GM19023 (cell line): ENCODE data around the gene BCL2A1.
A peak's percentile ranks its signal among the peaks of the same experiment; 100 is the strongest.
"Not testable (repeated sequence)": the region's sequence is repeated elsewhere in the genome, so short reads cannot be mapped to it uniquely, and the experiment has no call there.

Source experiments
- ATAC-seq: cut with Tn5 transposase; IDR thresholded peaks from one replicate; pipeline ENCODE4 v1.9.1; 2021; ENCODE audit warnings: mild to moderate bottlenecking, moderate library complexity; ENCODE audit not compliant: unreplicated experiment

Gene BCL2A1

DNA sequence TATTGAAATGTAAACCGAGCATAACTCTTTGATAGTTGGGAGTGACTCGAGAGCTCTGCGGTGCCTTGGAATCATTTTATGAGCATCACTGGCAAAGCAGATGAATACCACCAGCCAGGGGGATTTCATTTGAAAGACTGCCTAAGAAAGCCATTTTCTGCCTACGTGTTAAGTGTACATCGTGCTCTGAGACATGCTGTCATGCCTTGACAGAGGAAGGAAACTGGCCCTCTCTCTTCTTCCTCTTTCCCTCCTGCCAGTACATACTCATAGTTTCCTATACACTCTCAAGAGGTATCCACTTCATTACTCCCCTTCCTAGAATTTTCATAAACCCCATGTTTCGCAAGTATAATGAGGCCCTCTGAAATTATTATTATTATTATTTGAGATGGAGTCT is 8.8 kb downstream of the BCL2A1 start:
- no peak for ATAC-seq

- no peak for ATAC-seq
Measured at GRCh38 chr15:79960502-79961212, 10.3 kb downstream of the BCL2A1 start.

GRCh38 chr15:79957741-79958140 is 13.3 kb downstream of the BCL2A1 start:
- ATAC-seq: no peak

GRCh38 chr15:79956354-79956939 is 14.5 kb downstream of the BCL2A1 start:
- ATAC-seq: no peak

DNA sequence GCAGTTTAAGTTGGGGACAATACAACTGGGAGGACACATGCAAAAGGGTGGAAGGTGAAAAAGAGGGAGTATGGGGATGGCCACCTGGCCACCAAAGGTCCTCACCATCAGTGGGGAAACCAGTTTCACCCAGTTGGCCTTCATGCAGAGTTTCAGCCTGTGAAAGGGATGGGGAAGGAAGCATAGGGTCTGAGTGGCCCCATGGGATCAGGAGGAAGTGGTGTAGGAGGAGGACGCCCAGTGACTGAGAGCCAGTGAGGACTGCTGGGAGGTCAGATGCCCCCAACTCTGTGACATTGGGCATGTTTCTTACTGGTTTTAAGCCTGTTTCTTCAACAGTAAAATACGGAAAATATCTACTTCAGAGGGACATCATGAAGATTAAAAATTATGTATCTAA is 16.3 kb downstream of the BCL2A1 start:
- no peak for ATAC-seq

GRCh38 chr15:79953951-79954444 is 17.0 kb downstream of the BCL2A1 start:
- ATAC-seq: no peak

DNA sequence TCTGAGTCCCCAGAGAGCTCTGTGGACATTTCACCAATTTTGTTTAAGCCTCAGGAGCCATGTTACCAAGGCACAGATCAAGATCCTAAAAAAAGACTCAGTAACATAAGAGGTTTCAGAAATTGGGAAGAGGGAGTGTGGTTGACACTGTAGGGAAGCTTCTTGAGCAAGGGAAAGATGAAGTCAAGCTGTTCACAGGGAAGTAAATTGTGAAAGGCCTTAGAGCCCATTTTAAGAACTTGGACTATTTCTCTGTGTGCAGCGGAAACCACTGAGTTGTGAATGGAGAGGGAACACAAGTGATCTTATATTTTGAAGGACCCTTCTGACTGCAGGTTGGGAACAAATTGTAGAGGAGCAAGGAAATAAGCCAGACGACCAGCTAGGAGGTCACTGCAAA is 18.7 kb downstream of the BCL2A1 start:
- no peak for ATAC-seq

GRCh38 chr15:79950247-79950646 is 20.7 kb downstream of the BCL2A1 start:
- ATAC-seq: no peak

GRCh38 chr15:79948761-79949160 is 22.2 kb downstream of the BCL2A1 start:
- ATAC-seq: no peak

- no peak for ATAC-seq
Measured at GRCh38 chr15:79948095-79948695, 22.8 kb downstream of the BCL2A1 start.

DNA sequence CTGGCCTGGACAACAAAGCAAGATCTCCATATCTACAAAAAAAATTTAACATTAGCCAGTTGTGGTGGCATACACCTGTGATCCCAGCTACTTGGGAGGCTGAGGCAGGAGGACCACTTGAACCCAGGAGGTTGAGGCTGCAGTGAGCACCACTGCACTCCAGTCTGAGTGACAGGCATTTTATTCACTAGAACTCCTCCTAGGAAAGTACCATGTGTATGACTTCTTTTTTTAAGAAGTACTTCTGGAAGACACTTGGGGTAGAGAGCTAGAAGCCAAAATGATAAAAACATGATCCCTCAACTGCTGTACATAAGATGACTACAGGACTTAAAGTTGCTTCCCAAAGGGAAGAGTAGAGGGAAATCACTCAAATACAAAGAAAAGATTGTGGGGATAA is 24.0 kb downstream of the BCL2A1 start:
- ATAC-seq: no peak

GRCh38 chr15:79944622-79945021 is 26.4 kb downstream of the BCL2A1 start:
- ATAC-seq: no peak

- peak; percentile 63 for ATAC-seq
Measured at GRCh38 chr15:79943820-79944219, 27.2 kb downstream of the BCL2A1 start.

DNA sequence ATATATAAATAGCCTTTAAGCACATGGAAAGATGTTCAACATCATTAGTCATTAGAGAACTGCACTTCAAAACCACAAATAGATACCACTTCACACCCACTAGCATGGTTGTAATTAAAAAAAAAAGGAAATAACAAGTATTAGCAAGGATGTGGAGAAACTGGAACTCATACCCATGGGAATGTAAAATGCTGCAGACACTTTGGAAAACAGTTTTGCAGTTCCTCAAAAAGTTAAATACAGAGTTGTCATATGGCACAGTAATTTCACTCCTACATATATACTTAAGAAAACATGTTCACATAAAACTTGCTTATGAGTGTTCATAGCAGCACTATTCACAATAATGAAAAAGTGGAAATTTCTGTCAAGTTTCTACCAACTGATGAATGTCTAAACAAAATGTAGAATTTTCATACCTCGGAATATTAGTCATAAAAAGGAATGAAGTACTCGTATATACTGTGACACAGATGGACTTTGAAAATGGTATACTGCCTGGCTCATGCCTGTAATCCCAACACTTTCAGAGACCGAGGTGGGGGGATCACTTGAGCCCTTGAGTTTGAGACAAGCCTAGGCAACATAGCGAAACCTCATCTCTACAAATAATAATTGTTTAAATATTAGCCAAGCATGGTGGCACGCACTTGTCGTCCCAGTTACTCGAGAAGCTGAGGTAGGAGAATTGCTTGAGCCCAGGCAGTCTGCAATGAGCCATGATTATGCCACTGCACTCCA is 28.1 kb downstream of the BCL2A1 start:
- ATAC-seq: no peak

DNA sequence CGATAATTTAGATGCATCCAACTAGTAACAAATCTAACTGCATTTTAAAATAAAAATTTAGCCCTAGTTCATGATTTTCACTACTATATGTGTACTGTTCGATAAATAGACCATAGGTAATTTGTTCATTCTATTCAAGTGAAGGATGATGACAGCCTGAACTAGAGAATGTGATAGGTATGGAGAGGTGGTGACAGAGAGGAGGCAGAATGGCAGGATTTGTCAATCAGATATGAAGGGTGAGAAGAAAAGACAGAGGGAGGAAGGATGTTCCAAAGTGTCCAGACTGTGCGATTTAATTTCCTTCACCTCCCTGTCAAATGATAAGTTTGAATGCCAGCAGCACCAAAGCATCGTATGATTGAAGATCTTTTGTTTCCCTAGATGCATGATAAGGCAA is 31.6 kb downstream of the BCL2A1 start:
- ATAC-seq: no peak

- no peak for ATAC-seq
Measured at GRCh38 chr15:79938143-79938542, 32.9 kb downstream of the BCL2A1 start.

DNA sequence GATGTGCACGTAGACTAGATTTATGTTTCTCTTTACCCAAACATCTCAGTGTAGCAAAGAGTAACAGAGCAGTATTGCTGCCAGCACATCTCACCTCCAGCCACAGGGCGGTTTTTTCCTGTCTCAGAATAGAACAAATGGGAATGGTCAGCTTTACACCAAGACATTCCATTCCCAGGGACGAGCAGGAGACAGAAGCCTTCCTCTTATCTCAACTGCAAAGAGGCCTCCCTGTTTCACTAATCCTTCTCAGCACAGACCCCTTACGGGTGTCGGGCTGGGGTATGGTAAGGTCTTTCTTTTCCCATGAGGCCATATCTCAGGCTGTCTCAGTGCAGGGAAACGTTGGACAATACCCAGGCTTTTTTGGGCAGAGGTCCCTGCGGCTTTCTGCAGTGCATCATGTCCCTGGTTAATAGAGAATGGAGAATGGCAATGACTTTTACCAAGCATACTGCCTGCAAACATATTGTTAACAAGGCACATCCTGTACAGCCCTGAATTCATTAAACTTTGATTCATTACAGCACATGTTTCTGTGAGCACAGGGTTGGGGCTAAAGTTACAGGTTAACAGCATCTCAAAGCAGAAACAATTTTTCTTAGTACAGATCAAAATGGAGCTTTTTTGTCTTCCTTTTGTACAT is 35.3 kb downstream of the BCL2A1 start:
- not testable (repeated sequence) for ATAC-seq

DNA sequence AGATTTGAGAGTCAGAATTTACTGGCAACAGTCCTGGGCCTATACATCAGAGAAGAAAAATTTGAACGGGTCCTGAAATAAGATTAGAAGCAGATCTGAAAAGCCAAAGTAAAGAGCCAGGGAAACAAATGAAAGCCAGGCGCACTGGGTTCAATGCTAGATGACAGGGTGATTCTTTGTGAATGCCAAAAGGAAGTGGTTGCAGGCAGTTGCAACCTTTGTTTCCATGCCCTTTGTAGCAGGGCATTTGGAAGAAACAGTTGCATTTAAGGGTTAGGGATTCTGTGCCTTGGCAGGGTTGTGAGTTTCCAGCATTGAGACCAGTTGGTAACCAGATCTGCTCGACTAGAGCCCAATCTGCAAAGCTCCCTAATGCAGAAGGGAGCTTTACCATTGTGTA is 37.8 kb downstream of the BCL2A1 start:
- ATAC-seq: no peak

GRCh38 chr15:79932447-79932846 is 38.5 kb downstream of the BCL2A1 start:
- ATAC-seq: no peak

GRCh38 chr15:79930516-79930915 is 40.5 kb downstream of the BCL2A1 start:
- ATAC-seq: no peak

DNA sequence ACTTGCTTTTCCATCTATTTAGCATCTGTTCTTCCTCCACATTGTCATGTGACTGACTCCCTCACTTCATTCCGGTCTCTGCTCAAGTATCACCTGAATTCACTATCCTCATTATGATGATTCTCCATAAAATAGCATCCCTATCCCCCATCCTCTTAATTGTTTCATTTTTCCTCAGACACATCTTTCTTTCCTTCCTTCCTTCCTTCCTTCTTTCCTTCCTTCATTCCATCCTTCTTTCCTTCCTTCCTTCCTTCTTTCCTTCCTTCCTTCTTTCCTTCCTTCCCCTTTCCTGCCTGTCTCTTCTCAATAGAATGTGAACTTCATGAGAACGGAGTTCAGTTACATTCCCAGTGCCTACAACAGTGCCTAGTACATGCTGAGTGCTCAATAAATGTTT is 41.6 kb downstream of the BCL2A1 start:
- ATAC-seq: no peak
